ENCODE results near the gene QPRT. TPM values are rescaled to one million over a fixed set of nuclear protein-coding genes. Genes with fewer than 3 reads are reported as not detected.

The QPRT gene
- total RNA-seq, 1 experiment from 2014 or later, result 31.1 TPM

DNA sequence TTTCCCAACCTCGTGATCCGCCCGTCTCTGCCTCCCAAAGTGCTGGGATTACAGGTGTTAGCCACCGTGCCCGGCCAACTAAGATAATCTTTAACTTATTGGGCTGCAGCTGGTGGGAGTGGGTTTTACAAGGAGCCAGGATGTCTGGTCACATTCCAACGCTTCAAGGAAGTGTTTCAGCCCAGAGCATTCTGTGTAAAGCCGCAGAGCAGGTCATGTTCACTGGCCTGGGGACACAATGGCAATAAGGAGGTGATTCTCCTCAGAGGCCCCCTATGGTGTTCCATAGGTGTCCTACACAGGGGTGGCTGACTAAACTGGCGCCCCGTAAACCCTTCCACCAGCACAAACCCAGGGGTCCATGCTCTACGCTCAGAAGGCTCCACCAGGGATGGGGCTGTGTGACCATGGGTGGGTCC lies 1.2 kb downstream of the QPRT start:
- no peak overlapping the region for H3K27ac ChIP-seq (ENCODE audit: low read depth, low read length, poor library complexity, severe bottlenecking)
- intact Hi-C loops (cut with micrococcal nuclease; ENCODE audit: unreplicated experiment), result no loop called here
- CTCF ChIA-PET, result interaction anchor here (0.5 to 1.8 kb wide), 2 partner anchors 11 to 30 kb away, joined by 5 to 8 read pairs; no protein-coding TSS in a partner anchor
- no peaks in the 10 kb centered on the region for H3K36me3 ChIP-seq (ENCODE audit: insufficient read depth, low read length, poor library complexity, severe bottlenecking)
- no peak for DNase-seq (ENCODE audit: low spot score)
- POLR2A ChIA-PET (ENCODE audit: low non-redundant PET), result interaction anchor here (0.7 kb wide), 1 partner anchor 856 kb away, joined by 17 read pairs; no protein-coding TSS in a partner anchor
- H3K4me3 ChIP-seq (ENCODE audit: low read depth, low read length, poor library complexity, severe bottlenecking), result peak overlapping the region; percentile 40
- peaks cover 17% of the 10 kb centered on the region for H3K4me1 ChIP-seq (ENCODE audit: insufficient read depth, low read length, poor library complexity, severe bottlenecking)
- H3K9me3 ChIP-seq (ENCODE audit: low read depth, low read length, poor library complexity, severe bottlenecking), result no peaks in the 10 kb centered on the region
- TF ChIP-seq, protein P1, sequence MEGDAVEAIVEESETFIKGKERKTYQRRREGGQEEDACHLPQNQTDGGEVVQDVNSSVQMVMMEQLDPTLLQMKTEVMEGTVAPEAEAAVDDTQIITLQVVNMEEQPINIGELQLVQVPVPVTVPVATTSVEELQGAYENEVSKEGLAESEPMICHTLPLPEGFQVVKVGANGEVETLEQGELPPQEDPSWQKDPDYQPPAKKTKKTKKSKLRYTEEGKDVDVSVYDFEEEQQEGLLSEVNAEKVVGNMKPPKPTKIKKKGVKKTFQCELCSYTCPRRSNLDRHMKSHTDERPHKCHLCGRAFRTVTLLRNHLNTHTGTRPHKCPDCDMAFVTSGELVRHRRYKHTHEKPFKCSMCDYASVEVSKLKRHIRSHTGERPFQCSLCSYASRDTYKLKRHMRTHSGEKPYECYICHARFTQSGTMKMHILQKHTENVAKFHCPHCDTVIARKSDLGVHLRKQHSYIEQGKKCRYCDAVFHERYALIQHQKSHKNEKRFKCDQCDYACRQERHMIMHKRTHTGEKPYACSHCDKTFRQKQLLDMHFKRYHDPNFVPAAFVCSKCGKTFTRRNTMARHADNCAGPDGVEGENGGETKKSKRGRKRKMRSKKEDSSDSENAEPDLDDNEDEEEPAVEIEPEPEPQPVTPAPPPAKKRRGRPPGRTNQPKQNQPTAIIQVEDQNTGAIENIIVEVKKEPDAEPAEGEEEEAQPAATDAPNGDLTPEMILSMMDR (conservative IDR thresholded peaks at IDR 0.05; ENCODE audit: low read depth, low read length), result no peak
- TF ChIP-seq EZH2 (IDR thresholded peaks at IDR 0.05; ENCODE audit: borderline replicate concordance, low read depth, low read length, poor library complexity, severe bottlenecking), result no peak
- TSS peak; percentile 60 for BruUV-seq (replicated peaks)
- no peaks in the 10 kb centered on the region for H3K27me3 ChIP-seq (replicated peaks; ENCODE audit: insufficient read depth, low read depth, low read length, poor library complexity)

DNA sequence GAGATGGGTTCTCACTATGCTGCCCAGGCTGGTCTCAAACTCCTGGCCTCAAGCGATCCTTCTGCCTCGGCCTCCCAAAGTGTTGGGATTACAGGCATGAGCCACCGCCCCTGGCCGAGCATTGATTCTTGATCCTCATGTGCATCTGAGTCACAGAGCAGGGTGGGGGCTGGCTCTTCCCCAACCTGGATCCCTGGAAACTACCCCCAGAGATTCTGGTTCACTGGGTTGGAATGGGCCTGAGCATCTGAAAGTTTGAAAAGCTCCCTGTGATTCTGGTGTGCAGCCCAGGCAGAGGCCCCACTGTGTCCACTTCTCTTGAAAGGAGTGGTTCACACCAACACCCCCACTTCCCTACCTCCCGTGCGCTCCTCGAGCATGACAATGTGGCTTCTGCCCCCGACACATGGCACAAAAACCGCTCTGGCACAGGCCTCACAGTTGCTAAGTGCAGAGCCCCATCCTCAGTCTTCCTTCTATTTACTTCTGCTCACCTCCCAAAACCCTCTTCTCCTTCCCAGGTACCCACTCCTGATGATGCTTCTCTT lies 4.6 kb downstream of the QPRT start:
- POLR2A ChIA-PET (ENCODE audit: low non-redundant PET), result no interaction called here

DNA sequence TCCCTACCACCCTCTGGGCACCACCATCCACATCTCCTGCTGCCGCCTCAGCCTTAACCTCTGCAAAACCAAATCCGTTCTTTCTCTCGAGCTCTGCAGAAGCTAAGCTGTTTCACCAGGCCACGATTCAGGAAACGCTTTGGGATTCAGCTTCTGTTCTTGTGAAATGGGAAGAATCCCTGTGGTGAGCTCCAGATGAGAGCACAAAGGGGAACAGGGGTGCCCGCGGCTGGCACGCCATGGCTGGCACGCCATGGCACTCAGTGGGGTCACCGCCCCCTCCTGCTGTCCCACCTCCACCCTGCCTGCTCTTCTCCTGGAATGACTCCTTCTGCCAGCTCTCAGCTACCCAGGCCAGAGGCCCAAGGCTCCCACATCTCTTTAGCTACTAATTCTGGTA lies 5.7 kb downstream of the QPRT start:
- Histone ChIP-seq H3K9me3 (ENCODE audit: low read depth, low read length, poor library complexity, severe bottlenecking) (no peaks in the 10 kb centered on the region), H3K27ac (ENCODE audit: low read depth, low read length, poor library complexity, severe bottlenecking) (peak overlapping the region; percentile 57), H3K27me3 (replicated peaks; ENCODE audit: insufficient read depth, low read depth, low read length, poor library complexity) (no peaks in the 10 kb centered on the region), H3K4me1 (ENCODE audit: insufficient read depth, low read length, poor library complexity, severe bottlenecking) (peaks cover 7% of the 10 kb centered on the region), H3K36me3 (ENCODE audit: insufficient read depth, low read length, poor library complexity, severe bottlenecking) (no peaks in the 10 kb centered on the region), H3K4me3 (ENCODE audit: low read depth, low read length, poor library complexity, severe bottlenecking) (no peak overlapping the region)
- BruUV-seq (replicated peaks), result no TSS peak
- ChIA-PET POLR2A (ENCODE audit: low non-redundant PET) (no interaction called here), CTCF (interaction anchor here (0.6 kb wide), 1 partner anchor 31 kb away, joined by 3 read pairs; no protein-coding TSS in a partner anchor)
- intact Hi-C loops (cut with micrococcal nuclease; ENCODE audit: unreplicated experiment), result no loop called here
- peak; percentile 72 for DNase-seq (ENCODE audit: low spot score)
- TF ChIP-seq, protein P1 (conservative IDR thresholded peaks at IDR 0.05; ENCODE audit: low read depth, low read length), result no peak
- TF ChIP-seq EZH2 (IDR thresholded peaks at IDR 0.05; ENCODE audit: borderline replicate concordance, low read depth, low read length, poor library complexity, severe bottlenecking), result no peak

More for the DNA sequence above, 4.6 kb downstream of the QPRT start:
- Histone ChIP-seq H3K9me3 (ENCODE audit: low read depth, low read length, poor library complexity, severe bottlenecking) (no peaks in the 10 kb centered on the region), H3K4me3 (ENCODE audit: low read depth, low read length, poor library complexity, severe bottlenecking) (no peak overlapping the region), H3K27ac (ENCODE audit: low read depth, low read length, poor library complexity, severe bottlenecking) (no peak overlapping the region), H3K27me3 (replicated peaks; ENCODE audit: insufficient read depth, low read depth, low read length, poor library complexity) (no peaks in the 10 kb centered on the region), H3K4me1 (ENCODE audit: insufficient read depth, low read length, poor library complexity, severe bottlenecking) (peaks cover 16% of the 10 kb centered on the region), H3K36me3 (ENCODE audit: insufficient read depth, low read length, poor library complexity, severe bottlenecking) (no peaks in the 10 kb centered on the region)
- CTCF ChIA-PET, result no interaction called here
- DNase-seq (ENCODE audit: low spot score), result no peak
- no TSS peak for BruUV-seq (replicated peaks)
- no peak for TF ChIP-seq EZH2 (IDR thresholded peaks at IDR 0.05; ENCODE audit: borderline replicate concordance, low read depth, low read length, poor library complexity, severe bottlenecking)
- TF ChIP-seq, protein P1 (conservative IDR thresholded peaks at IDR 0.05; ENCODE audit: low read depth, low read length), result no peak
- intact Hi-C loops (cut with micrococcal nuclease; ENCODE audit: unreplicated experiment), result no loop called here

All from A673 (cell line).